ENCODE data around the gene ANKRD29.

DNA sequence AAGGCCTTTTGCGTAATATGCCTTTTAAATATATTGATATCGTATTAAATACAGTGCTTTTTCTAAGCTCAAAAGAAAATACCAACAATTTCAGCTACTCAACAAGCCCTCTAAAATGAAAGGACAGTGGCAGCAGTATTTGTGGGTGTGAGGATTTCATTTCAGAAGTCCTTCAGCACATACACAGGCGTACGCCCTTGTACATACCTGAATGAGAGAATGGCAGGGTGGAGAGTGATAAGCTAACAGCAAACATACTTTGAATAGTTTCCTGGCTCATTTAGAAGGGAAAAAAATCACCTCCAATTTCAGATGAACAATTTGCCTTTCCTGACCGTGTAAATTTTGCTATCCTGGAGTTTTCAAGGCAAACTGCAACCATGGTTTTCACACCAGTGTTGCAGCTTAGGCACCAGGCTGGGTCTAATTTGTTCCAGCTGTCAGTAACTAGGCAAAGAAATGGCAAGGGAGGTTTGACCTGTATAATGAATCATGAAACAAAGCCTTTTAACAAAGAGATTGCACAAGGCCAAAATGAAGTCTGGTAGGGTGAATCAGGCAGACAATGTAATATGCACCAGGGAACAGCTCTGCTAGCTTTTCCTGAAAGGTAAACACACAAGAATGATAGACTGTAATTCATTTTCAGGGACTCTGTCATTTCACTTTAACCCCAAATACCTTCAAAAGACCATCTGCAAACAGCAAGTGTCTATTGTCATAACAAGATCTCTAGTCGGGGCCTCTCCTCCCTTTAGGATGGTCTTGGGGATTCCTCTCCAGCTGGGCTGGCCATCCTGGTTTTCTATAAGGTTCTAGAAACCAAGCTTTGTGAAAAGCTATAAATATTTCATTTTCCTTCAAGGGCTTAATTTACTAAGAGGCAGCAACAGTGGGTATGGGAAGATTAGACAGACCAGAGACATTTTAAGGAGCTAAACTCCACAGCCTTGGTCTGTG lies 11.5 kb downstream of the ANKRD29 start:
- TF ChIP-seq, protein P1, sequence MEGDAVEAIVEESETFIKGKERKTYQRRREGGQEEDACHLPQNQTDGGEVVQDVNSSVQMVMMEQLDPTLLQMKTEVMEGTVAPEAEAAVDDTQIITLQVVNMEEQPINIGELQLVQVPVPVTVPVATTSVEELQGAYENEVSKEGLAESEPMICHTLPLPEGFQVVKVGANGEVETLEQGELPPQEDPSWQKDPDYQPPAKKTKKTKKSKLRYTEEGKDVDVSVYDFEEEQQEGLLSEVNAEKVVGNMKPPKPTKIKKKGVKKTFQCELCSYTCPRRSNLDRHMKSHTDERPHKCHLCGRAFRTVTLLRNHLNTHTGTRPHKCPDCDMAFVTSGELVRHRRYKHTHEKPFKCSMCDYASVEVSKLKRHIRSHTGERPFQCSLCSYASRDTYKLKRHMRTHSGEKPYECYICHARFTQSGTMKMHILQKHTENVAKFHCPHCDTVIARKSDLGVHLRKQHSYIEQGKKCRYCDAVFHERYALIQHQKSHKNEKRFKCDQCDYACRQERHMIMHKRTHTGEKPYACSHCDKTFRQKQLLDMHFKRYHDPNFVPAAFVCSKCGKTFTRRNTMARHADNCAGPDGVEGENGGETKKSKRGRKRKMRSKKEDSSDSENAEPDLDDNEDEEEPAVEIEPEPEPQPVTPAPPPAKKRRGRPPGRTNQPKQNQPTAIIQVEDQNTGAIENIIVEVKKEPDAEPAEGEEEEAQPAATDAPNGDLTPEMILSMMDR (IDR thresholded peaks at IDR 0.05) = no peak
- TF ChIP-seq POLR2AphosphoS5 (IDR thresholded peaks at IDR 0.05) (no peak), POLR2A (IDR thresholded peaks at IDR 0.05) (no peak)
